ENCODE measurements around the gene NUFIP2. TPM values are rescaled to one million over a fixed set of nuclear protein-coding genes. Genes with fewer than 3 reads are reported as not detected.

NUFIP2 gene
- total RNA-seq, 1 donor from 2014 or later: 90.7 TPM

GRCh38 chr17:29331708-29332085 lies 37.7 kb upstream of the NUFIP2 start:
- Mint-ChIP-seq H3K27ac (no peak overlapping the region), H3K27me3 (ENCODE audit: insufficient read depth, low read depth) (no peaks in the 10 kb centered on the region), H3K9me3 (no peaks in the 10 kb centered on the region), H3K36me3 (no peaks in the 10 kb centered on the region), H3K4me3 (no peak overlapping the region), H3K4me1 (no peaks in the 10 kb centered on the region)
- H3K4me1 ChIP-seq: no peaks in the 10 kb centered on the region
- peaks cover 7% of the 10 kb centered on the region for H3F3A ChIP-seq (ENCODE audit: low read depth)
- H3K36me3 ChIP-seq: no peaks in the 10 kb centered on the region
- TF ChIP-seq EZH2phosphoT487 (IDR thresholded peaks at IDR 0.05): no peak
- no peak for TF ChIP-seq CTCF (IDR thresholded peaks at IDR 0.05)
- TF ChIP-seq EZH2 (IDR thresholded peaks at IDR 0.05): no peak
- H3K4me3 ChIP-seq: no peak overlapping the region
- H3K27me3 ChIP-seq: no peaks in the 10 kb centered on the region
- no peaks in the 10 kb centered on the region for H3K9me3 ChIP-seq (ENCODE audit: low read depth)
- H3K27ac ChIP-seq: no peak overlapping the region
- H3K4me2 ChIP-seq: no peak overlapping the region
- no peaks in the 10 kb centered on the region for H3K79me2 ChIP-seq (ENCODE audit: low read depth)
- no peaks in the 10 kb centered on the region for H4K20me1 ChIP-seq (ENCODE audit: low read depth)
- no peak overlapping the region for H2AFZ ChIP-seq (replicated peaks)
- H3K9ac ChIP-seq: no peak overlapping the region
- DNase-seq (ENCODE audit: low spot score): no peak

DNA sequence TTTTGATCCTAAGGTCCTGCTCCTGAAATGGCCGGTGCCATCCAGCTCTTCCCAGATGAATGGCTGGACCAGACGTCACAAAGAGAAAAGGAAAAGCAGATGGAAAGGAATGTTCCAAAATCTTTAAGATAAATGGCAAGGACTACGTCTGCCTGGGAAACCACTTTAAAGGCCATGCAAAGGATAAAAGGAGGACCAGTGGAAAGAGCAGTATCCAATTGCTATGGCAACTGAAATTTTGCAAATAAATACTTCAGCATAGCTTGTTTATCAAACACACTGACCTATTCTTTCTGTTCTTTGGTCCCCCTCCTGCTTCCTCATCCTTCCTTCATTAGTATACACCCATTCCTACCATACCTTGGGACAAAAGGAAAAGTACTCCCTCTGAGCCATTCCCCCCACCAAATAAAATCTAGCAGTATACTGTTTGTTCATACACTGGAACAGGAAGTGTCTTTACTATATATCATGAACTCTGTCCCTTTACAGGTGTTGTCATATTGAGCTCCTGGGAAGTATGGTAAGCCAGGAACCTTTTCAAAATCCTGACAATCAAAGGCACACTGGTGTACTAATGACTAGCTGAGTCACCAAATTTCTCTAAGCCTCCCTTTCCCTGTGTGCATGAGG lies 37.2 kb upstream of the NUFIP2 start:
- Mint-ChIP-seq H3K4me3 (no peak overlapping the region), H3K9me3 (no peaks in the 10 kb centered on the region), H3K4me1 (no peaks in the 10 kb centered on the region), H3K27ac (no peak overlapping the region), H3K27me3 (ENCODE audit: insufficient read depth, low read depth) (no peaks in the 10 kb centered on the region), H3K36me3 (no peaks in the 10 kb centered on the region)
- no peak overlapping the region for H2AFZ ChIP-seq (replicated peaks)
- no peak overlapping the region for H3K9ac ChIP-seq
- no peak overlapping the region for H3K27ac ChIP-seq
- DNase-seq (ENCODE audit: low spot score): no peak
- no peaks in the 10 kb centered on the region for H3K79me2 ChIP-seq (ENCODE audit: low read depth)
- no peaks in the 10 kb centered on the region for H3K4me1 ChIP-seq
- H3K4me3 ChIP-seq: no peak overlapping the region
- H3F3A ChIP-seq (ENCODE audit: low read depth): peaks cover 7% of the 10 kb centered on the region
- H3K9me3 ChIP-seq (ENCODE audit: low read depth): no peaks in the 10 kb centered on the region
- no peaks in the 10 kb centered on the region for H3K36me3 ChIP-seq
- TF ChIP-seq CTCF (IDR thresholded peaks at IDR 0.05): no peak
- no peak for TF ChIP-seq EZH2 (IDR thresholded peaks at IDR 0.05)
- H4K20me1 ChIP-seq (ENCODE audit: low read depth): no peaks in the 10 kb centered on the region
- no peaks in the 10 kb centered on the region for H3K27me3 ChIP-seq
- no peak overlapping the region for H3K4me2 ChIP-seq

- DNase-seq (ENCODE audit: low spot score): no peak
- Histone ChIP-seq H2AFZ (replicated peaks) (no peak overlapping the region), H3F3A (ENCODE audit: low read depth) (no peaks in the 10 kb centered on the region), H3K4me1 (no peaks in the 10 kb centered on the region), H3K9ac (no peak overlapping the region), H3K27me3 (no peaks in the 10 kb centered on the region), H3K4me3 (no peak overlapping the region), H3K36me3 (no peaks in the 10 kb centered on the region), H3K79me2 (ENCODE audit: low read depth) (no peaks in the 10 kb centered on the region), H3K9me3 (ENCODE audit: low read depth) (no peaks in the 10 kb centered on the region), H3K27ac (no peak overlapping the region), H3K4me2 (no peak overlapping the region), H4K20me1 (ENCODE audit: low read depth) (no peaks in the 10 kb centered on the region)
- Mint-ChIP-seq H3K36me3 (no peaks in the 10 kb centered on the region), H3K27ac (no peak overlapping the region), H3K27me3 (ENCODE audit: insufficient read depth, low read depth) (no peaks in the 10 kb centered on the region), H3K4me3 (no peak overlapping the region), H3K4me1 (no peaks in the 10 kb centered on the region), H3K9me3 (no peaks in the 10 kb centered on the region)
- no peak for TF ChIP-seq CTCF (IDR thresholded peaks at IDR 0.05)
- no peak for TF ChIP-seq EZH2phosphoT487 (IDR thresholded peaks at IDR 0.05)
- TF ChIP-seq EZH2 (IDR thresholded peaks at IDR 0.05): no peak
Observed at GRCh38 chr17:29327412-29327811, 33.5 kb upstream of the NUFIP2 start.
